Stimulated activated CD4-positive, alpha-beta T cell treated with anti-CD3 and anti-CD28 coated beads, Interleukin-15, amount 100 ng/mL, for 48 hours (primary cell): ENCODE results near the gene SLC9A9.

Experiments
- DNase-seq, 2 donors: peaks; one replicate each; pipeline ENCODE4 v3.0.0-alpha.2; 2020; ENCODE audit warnings: low read depth in 2 of 2

SLC9A9 gene

GRCh38 chr3:143510601-143511000 is 337.7 kb downstream of the SLC9A9 start:
- no peak for DNase-seq

- no peak for DNase-seq
Observed at GRCh38 chr3:143507735-143508580, 340.3 kb downstream of the SLC9A9 start.

- DNase-seq = no peak
Observed at GRCh38 chr3:143506190-143506589, 342.1 kb downstream of the SLC9A9 start.

GRCh38 chr3:143503325-143503885 is 344.9 kb downstream of the SLC9A9 start:
- no peak for DNase-seq

GRCh38 chr3:143502081-143502480 is 346.2 kb downstream of the SLC9A9 start:
- DNase-seq = no peak

GRCh38 chr3:143497382-143497781 is 350.9 kb downstream of the SLC9A9 start:
- DNase-seq = no peak

- no peak for DNase-seq
Observed at GRCh38 chr3:143496191-143496590, 352.1 kb downstream of the SLC9A9 start.

GRCh38 chr3:143495527-143495926 is 352.7 kb downstream of the SLC9A9 start:
- DNase-seq = no peak

GRCh38 chr3:143486611-143487010 is 361.7 kb downstream of the SLC9A9 start:
- no peak for DNase-seq

- DNase-seq = no peak
Observed at GRCh38 chr3:143484846-143485512, 363.3 kb downstream of the SLC9A9 start.

- DNase-seq = no peak
Observed at GRCh38 chr3:143483214-143483613, 365.1 kb downstream of the SLC9A9 start.

GRCh38 chr3:143482106-143483088 is 365.9 kb downstream of the SLC9A9 start:
- DNase-seq = no peak

- DNase-seq = no peak
Observed at GRCh38 chr3:143480344-143480743, 367.9 kb downstream of the SLC9A9 start.

- DNase-seq = no peak
Observed at GRCh38 chr3:143479727-143480126, 368.5 kb downstream of the SLC9A9 start.

- no peak for DNase-seq
Observed at GRCh38 chr3:143478115-143478693, 370.1 kb downstream of the SLC9A9 start.

GRCh38 chr3:143476965-143477640 is 371.2 kb downstream of the SLC9A9 start:
- DNase-seq = no peak

- no peak for DNase-seq
Observed at GRCh38 chr3:143475981-143476380, 372.3 kb downstream of the SLC9A9 start.

- DNase-seq = no peak
Observed at GRCh38 chr3:143472731-143473523, 375.3 kb downstream of the SLC9A9 start.

GRCh38 chr3:143471705-143472104 is 376.6 kb downstream of the SLC9A9 start:
- no peak for DNase-seq

- DNase-seq = no peak
Observed at GRCh38 chr3:143469159-143469558, 379.1 kb downstream of the SLC9A9 start.
